ENCODE data around the gene WNT4. TPM values are rescaled to one million over a fixed set of nuclear protein-coding genes. Genes with fewer than 3 reads are reported as not detected.
A peak's percentile ranks its signal among the peaks of the same experiment; 100 is the strongest.

WNT4 gene
- total RNA-seq, 2 donors from 2014 or later = 0.52 to 1.3 TPM

DNA sequence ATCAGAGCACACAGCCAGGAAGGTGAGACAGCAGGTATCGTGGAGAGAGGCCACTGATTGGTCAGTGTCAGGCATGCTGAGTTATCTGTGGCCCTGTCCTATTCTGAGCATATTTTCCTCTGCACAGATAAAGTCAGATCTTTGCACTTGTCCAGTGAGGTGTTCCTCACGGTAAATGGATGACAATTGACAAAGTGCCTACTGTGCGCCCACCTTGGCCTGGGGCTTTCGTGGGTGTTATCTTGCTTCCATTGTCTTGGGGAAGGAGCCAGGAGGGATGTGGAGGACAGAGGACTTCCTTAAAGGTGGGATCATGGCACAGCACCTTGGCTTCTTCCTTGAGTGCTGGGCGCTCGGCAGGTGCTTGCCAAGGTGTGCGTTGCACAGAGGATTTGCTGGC lies 46.0 kb upstream of the WNT4 start:
- Histone ChIP-seq H3K4me3 (no peak overlapping the region), H3K36me3 (replicated peaks in 1 of 2; ENCODE audit: insufficient read depth in 1 of 2, low read depth in 2 of 2) (no peaks in the 10 kb centered on the region), H3K9me3 (no peaks in the 10 kb centered on the region), H3K27me3 (no peaks in the 10 kb centered on the region), H3K4me1 (no peaks in the 10 kb centered on the region), H3K27ac (no peak overlapping the region)
- intact Hi-C loops (cut with DNase I) = no loop called here
- ATAC-seq = no peak
- DNase-seq = no peak
- 74% methylated on average over 7 of the region's 7 CpGs; no CpG with 5 or more reads in 1 of the 2 donors for WGBS, 2 donors
- TF ChIP-seq, protein P1, sequence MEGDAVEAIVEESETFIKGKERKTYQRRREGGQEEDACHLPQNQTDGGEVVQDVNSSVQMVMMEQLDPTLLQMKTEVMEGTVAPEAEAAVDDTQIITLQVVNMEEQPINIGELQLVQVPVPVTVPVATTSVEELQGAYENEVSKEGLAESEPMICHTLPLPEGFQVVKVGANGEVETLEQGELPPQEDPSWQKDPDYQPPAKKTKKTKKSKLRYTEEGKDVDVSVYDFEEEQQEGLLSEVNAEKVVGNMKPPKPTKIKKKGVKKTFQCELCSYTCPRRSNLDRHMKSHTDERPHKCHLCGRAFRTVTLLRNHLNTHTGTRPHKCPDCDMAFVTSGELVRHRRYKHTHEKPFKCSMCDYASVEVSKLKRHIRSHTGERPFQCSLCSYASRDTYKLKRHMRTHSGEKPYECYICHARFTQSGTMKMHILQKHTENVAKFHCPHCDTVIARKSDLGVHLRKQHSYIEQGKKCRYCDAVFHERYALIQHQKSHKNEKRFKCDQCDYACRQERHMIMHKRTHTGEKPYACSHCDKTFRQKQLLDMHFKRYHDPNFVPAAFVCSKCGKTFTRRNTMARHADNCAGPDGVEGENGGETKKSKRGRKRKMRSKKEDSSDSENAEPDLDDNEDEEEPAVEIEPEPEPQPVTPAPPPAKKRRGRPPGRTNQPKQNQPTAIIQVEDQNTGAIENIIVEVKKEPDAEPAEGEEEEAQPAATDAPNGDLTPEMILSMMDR (IDR thresholded peaks at IDR 0.05) = no peak
- TF ChIP-seq POLR2A (IDR thresholded peaks at IDR 0.05) = no peak

DNA sequence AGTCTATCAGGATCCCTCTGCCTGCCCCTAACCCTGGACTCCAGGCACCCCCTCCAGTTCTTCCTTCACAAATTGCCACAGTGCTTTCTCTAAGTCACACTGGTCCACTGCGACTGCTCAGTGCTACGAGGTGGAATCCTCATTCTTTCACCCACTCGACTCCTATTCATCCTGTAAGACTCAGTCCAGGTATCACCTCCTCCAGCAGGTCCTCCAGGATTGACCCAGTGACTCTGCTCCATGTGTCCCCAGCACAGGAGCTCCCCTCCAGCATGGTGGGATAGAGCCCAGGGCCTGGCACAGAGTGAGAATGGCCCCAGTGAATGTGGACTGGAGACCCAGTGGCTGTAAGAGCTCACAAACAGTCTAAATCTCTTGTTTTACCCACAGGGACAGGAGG lies 45.5 kb upstream of the WNT4 start:
- intact Hi-C loops (cut with DNase I) = no loop called here
- no peak for DNase-seq
- no peaks in the 10 kb centered on the region for H3K9me3 ChIP-seq
- TF ChIP-seq, protein P1 (IDR thresholded peaks at IDR 0.05) = no peak
- no peak for TF ChIP-seq POLR2A (IDR thresholded peaks at IDR 0.05)
- ATAC-seq = no peak
- H3K27me3 ChIP-seq = no peaks in the 10 kb centered on the region
- H3K4me3 ChIP-seq = no peak overlapping the region
- WGBS, 2 donors = 82 to 94% methylated on average over 3 of the region's 3 CpGs
- no peak overlapping the region for H3K27ac ChIP-seq
- no peaks in the 10 kb centered on the region for H3K4me1 ChIP-seq
- no peaks in the 10 kb centered on the region for H3K36me3 ChIP-seq (replicated peaks in 1 of 2; ENCODE audit: insufficient read depth in 1 of 2, low read depth in 2 of 2)

DNA sequence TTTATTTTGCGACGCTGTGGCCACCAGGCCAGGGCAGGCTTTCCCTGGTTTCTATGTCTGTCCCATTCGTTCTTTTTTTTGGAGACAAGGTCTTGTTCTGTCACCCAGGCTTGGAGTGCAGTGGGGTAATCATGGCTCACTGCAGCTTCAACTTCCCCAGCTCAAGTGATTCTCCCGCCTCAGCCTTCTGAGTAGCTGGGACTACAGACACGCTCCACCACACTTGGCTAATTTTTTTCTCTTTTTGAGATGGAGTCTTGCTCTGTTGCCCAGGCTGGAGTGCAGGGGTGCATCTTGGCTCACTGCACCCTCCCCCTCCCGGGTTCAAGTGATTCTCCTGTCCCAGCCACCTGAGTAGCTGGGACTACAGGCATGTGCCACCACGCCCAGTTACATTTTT lies 43.4 kb upstream of the WNT4 start:
- intact Hi-C loops (cut with DNase I) = no loop called here
- Histone ChIP-seq H3K27ac (no peak overlapping the region), H3K36me3 (replicated peaks in 1 of 2; ENCODE audit: insufficient read depth in 1 of 2, low read depth in 2 of 2) (no peaks in the 10 kb centered on the region), H3K4me3 (no peak overlapping the region), H3K9me3 (no peaks in the 10 kb centered on the region), H3K27me3 (no peaks in the 10 kb centered on the region), H3K4me1 (no peaks in the 10 kb centered on the region)
- ATAC-seq (no peak), DNase-seq (no peak)
- TF ChIP-seq POLR2A (IDR thresholded peaks at IDR 0.05) = no peak
- TF ChIP-seq, protein P1 (IDR thresholded peaks at IDR 0.05) = no peak
- WGBS, 2 donors = 84 to 86% methylated on average over 7 of the region's 7 CpGs

DNA sequence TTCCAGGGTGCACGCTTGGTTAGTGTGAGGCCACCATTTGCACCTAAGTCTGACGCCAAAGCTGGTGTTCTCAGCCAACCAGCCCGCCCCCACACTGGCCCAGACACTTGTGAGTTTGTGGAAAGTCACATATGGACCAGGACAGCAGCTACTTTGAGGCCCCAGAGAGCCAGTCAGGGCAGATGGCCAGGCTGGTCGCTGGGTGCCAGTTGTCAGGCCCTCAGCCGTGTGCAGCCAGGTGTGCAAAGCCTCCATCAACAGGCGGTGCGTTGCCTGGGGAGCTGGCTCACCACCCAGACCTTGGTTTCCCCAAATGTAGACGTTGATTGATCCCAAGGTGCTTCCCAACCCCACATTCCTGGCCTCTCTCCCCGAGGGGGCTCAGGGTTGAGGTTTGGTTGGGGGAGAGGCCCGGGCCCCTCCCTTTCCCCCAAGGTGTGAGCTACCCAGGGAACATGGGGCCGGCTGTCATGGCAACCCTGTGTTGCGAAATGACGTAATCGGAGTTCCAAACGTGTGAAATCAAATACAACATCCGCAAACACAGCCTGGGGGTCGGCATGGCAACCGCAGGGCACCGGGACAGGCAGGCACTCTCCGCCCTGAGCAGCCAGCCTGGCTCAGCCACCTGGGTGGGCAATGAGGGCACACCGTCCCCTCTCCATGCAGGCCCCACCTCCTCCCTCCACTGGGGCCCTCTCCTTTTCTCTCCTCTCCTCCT lies 42.2 kb upstream of the WNT4 start:
- H3K27me3 ChIP-seq = no peaks in the 10 kb centered on the region
- H3K4me3 ChIP-seq = no peak overlapping the region
- H3K36me3 ChIP-seq (replicated peaks in 1 of 2; ENCODE audit: insufficient read depth in 1 of 2, low read depth in 2 of 2) = no peaks in the 10 kb centered on the region
- intact Hi-C loops (cut with DNase I) = no loop called here
- H3K9me3 ChIP-seq = no peaks in the 10 kb centered on the region
- no peak for TF ChIP-seq POLR2A (IDR thresholded peaks at IDR 0.05)
- TF ChIP-seq, protein P1 (IDR thresholded peaks at IDR 0.05) = no peak
- ATAC-seq = peak; percentile 67
- 47 to 48% methylated on average over 12 to 21 of the region's 21 CpGs for WGBS, 2 donors
- H3K27ac ChIP-seq = peak overlapping the region in 1 of 4 donors; percentile 36
- DNase-seq = peak; percentile 39 to 75 (median 65)
- no peaks in the 10 kb centered on the region for H3K4me1 ChIP-seq

DNA sequence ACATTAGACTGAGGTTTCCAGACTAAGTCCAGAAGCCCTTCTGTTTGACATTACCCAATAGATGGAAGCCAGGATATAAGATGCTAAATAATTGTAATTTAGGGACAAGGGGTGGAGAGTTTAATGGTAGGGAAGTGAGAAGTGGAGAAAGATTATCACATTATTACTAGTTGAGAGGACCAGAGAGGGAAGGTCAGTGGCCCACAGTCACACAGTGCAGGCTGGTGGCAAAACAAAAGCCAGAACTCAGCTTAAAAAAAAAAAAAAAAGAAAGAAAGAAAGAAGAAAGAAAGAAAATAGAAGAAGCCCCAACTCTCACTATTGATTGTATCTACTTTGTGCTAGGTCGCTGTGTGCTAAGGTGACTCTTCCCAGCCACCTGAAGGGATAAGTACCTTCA lies 41.6 kb upstream of the WNT4 start:
- H3K4me3 ChIP-seq = no peak overlapping the region
- ATAC-seq (no peak), DNase-seq (no peak)
- 91 to 95% methylated on average over 1 of the region's 1 CpG for WGBS, 2 donors
- H3K4me1 ChIP-seq = no peaks in the 10 kb centered on the region
- no peaks in the 10 kb centered on the region for H3K27me3 ChIP-seq
- no peaks in the 10 kb centered on the region for H3K9me3 ChIP-seq
- H3K36me3 ChIP-seq (replicated peaks in 1 of 2; ENCODE audit: insufficient read depth in 1 of 2, low read depth in 2 of 2) = no peaks in the 10 kb centered on the region
- H3K27ac ChIP-seq = no peak overlapping the region
- intact Hi-C loops (cut with DNase I) = no loop called here
- TF ChIP-seq, protein P1 (IDR thresholded peaks at IDR 0.05) = no peak
- TF ChIP-seq POLR2A (IDR thresholded peaks at IDR 0.05) = no peak

Measured in body of pancreas (tissue), 4 donors.